RWPE1 (cell line): ENCODE measurements around the gene CCDC91.
"Not testable (repeated sequence)": the region's sequence is repeated elsewhere in the genome, so short reads cannot be mapped to it uniquely, and the experiment has no call there.

Experiments
- CTCF ChIA-PET: fragments of 350-600 bp; sonication (Branson Sonifier 250); formaldehyde crosslinking; extraction: SDS; loops from one replicate; lab custom pipeline; 2021; lab: Yijun Ruan, JAX
- POLR2A ChIA-PET: fragments of 400-600 bp; formaldehyde crosslinking; extraction: SDS; loops from one replicate; lab custom pipeline; 2020; ENCODE audit warnings: antibody characterized with exemption; ENCODE audit not compliant: low non-redundant PET; lab: Yijun Ruan, JAX
- DNase-seq: peaks from one replicate; pipeline ENCODE4 v3.0.0; 2012; ENCODE audit warnings: low spot score
- H3K27ac ChIP-seq: fragments of 450-650 bp; 2 replicates; pipeline ENCODE4 v1.5.1; 2017
- CTCF ChIP-seq: fragments of 450-650 bp; conservative IDR thresholded peaks from 2 replicates; pipeline ENCODE4 v1.5.1; 2017; ENCODE audit warnings: low read depth, mild to moderate bottlenecking

CCDC91 gene

GRCh38 chr12:28318273-28318672, 128.0 kb downstream of the CCDC91 start:
- no peak for DNase-seq
- CTCF ChIA-PET = interaction anchor here (0.7 kb wide), 1 partner anchor 20 kb away, joined by 3 read pairs; no protein-coding TSS in a partner anchor
- TF ChIP-seq CTCF = no peak
- POLR2A ChIA-PET = interaction anchor here (0.7 kb wide), 1 partner anchor 1016 kb away, joined by 3 read pairs; no protein-coding TSS in a partner anchor
- no peak overlapping the region for H3K27ac ChIP-seq

GRCh38 chr12:28320353-28320752, 130.1 kb downstream of the CCDC91 start:
- no peak for DNase-seq
- TF ChIP-seq CTCF = no peak
- H3K27ac ChIP-seq = no peak overlapping the region
- ChIA-PET POLR2A (no interaction called here), CTCF (no interaction called here)

GRCh38 chr12:28327722-28328121, 137.5 kb downstream of the CCDC91 start:
- POLR2A ChIA-PET = no interaction called here
- no peak for DNase-seq
- TF ChIP-seq CTCF = no peak
- no peak overlapping the region for H3K27ac ChIP-seq
- CTCF ChIA-PET = no interaction called here

GRCh38 chr12:28328967-28329366, 138.7 kb downstream of the CCDC91 start:
- ChIA-PET POLR2A (no interaction called here), CTCF (no interaction called here)
- no peak for TF ChIP-seq CTCF
- H3K27ac ChIP-seq = no peak overlapping the region
- no peak for DNase-seq

- POLR2A ChIA-PET, DNase-seq, H3K27ac ChIP-seq, CTCF ChIA-PET: not testable (repeated sequence)
These were observed 139.5 kb downstream of the CCDC91 start for GRCh38 chr12:28329727-28330126.

- CTCF ChIA-PET, POLR2A ChIA-PET, DNase-seq, H3K27ac ChIP-seq: not testable (repeated sequence)
These were observed 140.0 kb downstream of the CCDC91 start for GRCh38 chr12:28330232-28330631.

GRCh38 chr12:28331130-28331529, 140.9 kb downstream of the CCDC91 start:
- CTCF ChIA-PET = no interaction called here
- DNase-seq = no peak
- no peak overlapping the region for H3K27ac ChIP-seq
- POLR2A ChIA-PET = no interaction called here
- TF ChIP-seq CTCF = no peak
